H1 (cell line): Measurements from ENCODE around the gene CIPC. TPM values are rescaled to one million over a fixed set of nuclear protein-coding genes. Genes with fewer than 3 reads are reported as not detected.
A peak's percentile ranks its signal among the peaks of the same experiment; 100 is the strongest.

Source experiments
- CTCF ChIA-PET: fragments of 300-600 bp; sonication (Branson Sonifier 250); formaldehyde crosslinking; loops from one replicate; lab custom pipeline; 2021; ENCODE audit not compliant: partially characterized antibody; lab: Charles Lee
- POLR2A ChIA-PET: fragments of 300-600 bp; sonication (Branson Sonifier 250); formaldehyde crosslinking; loops from one replicate; lab custom pipeline; 2021; ENCODE audit warnings: inconsistent platforms; ENCODE audit not compliant: partially characterized antibody; lab: Charles Lee
- DNase-seq, 2 experiments: peaks; one replicate each; pipeline versions ENCODE4 v3.0.0 to v3.0.0-alpha.2; 2010 to 2022; ENCODE audit warnings: low spot score in 2 of 2, low read depth in 1 of 2, mixed read lengths in 1 of 2
- FAIRE-seq: peaks from 2 replicates; lab custom pipeline; 2011; peaks lifted over from hg19 to GRCh38; lab: Jason Lieb, UNC
- H2AFZ ChIP-seq: 2 replicates; pipeline ENCODE4 v1.8.1; 2012; ENCODE audit warnings: low read length, inconsistent platforms
- H2AK5ac ChIP-seq: 2 replicates; pipeline ENCODE4 v1.6.1; 2013; ENCODE audit warnings: low read depth, low read length
- H2BK120ac ChIP-seq: replicated peaks from 2 replicates; pipeline ENCODE3; 2013; ENCODE audit warnings: low read depth, low read length, inconsistent platforms
- H2BK12ac ChIP-seq: 2 replicates; pipeline ENCODE4 v1.6.1; 2013; ENCODE audit warnings: low read depth, low read length
- H2BK15ac ChIP-seq: 2 replicates; pipeline ENCODE4 v1.6.1; 2013; ENCODE audit warnings: low read length
- H2BK20ac ChIP-seq: 2 replicates; pipeline ENCODE4 v1.6.1; 2013; ENCODE audit warnings: low read length
- H2BK5ac ChIP-seq: 2 replicates; pipeline ENCODE4 v1.6.1; 2013; ENCODE audit warnings: low read depth, low read length
- H3K14ac ChIP-seq: 2 replicates; pipeline ENCODE4 v1.6.1; 2013; ENCODE audit warnings: inconsistent platforms; ENCODE audit not compliant: insufficient read length
- H3K18ac ChIP-seq: 2 replicates; pipeline ENCODE4 v1.6.1; 2013; ENCODE audit warnings: low read length; ENCODE audit errors: extremely low read depth
- H3K23ac ChIP-seq: 2 replicates; pipeline ENCODE4 v1.6.1; 2013; ENCODE audit warnings: inconsistent platforms; ENCODE audit not compliant: insufficient read length
- H3K23me2 ChIP-seq: 2 replicates; pipeline ENCODE4 v1.6.1; 2013; ENCODE audit warnings: low read depth, low read length
- H3K27ac ChIP-seq: 2 replicates; pipeline ENCODE4 v1.6.1; 2011; ENCODE audit warnings: low read depth, low read length, inconsistent platforms
- H3K27me3 ChIP-seq, 4 experiments: replicated peaks in 1 of 4; 1 replicate in 1 of 4; 2 replicates in 3 of 4; pipeline versions ENCODE4 v1.6.1 to v1.8.1; 2011 to 2013; ENCODE audit warnings: low read length in 3 of 4, mild to moderate bottlenecking in 3 of 4, inconsistent platforms in 2 of 4, mixed read lengths in 2 of 4, moderate library complexity in 1 of 4; ENCODE audit not compliant: control insufficient read depth in 3 of 4, insufficient read depth in 3 of 4; ENCODE audit errors: extremely low read depth in 1 of 4
- H3K36me3 ChIP-seq, 4 experiments: 2 replicates each; pipeline versions ENCODE4 v1.6.1 to v1.8.1; 2011 to 2013; ENCODE audit warnings: mild to moderate bottlenecking in 4 of 4, low read length in 3 of 4, moderate library complexity in 2 of 4, control low read depth in 1 of 4, inconsistent platforms in 1 of 4; ENCODE audit not compliant: insufficient read depth in 4 of 4, control insufficient read depth in 2 of 4
- H3K4ac ChIP-seq: replicated peaks from 2 replicates; pipeline ENCODE3; 2013; ENCODE audit warnings: low read length, low read depth, mixed read lengths, inconsistent platforms; ENCODE audit not compliant: insufficient read length
- H3K4me1 ChIP-seq, 4 experiments: replicated peaks in 1 of 4; 1 replicate in 1 of 4; 2 replicates in 3 of 4; pipeline versions ENCODE4 v1.6.1 to v1.8.1; 2011 to 2013; ENCODE audit warnings: low read length in 3 of 4, inconsistent platforms in 2 of 4, mixed read lengths in 1 of 4; ENCODE audit not compliant: insufficient read depth in 4 of 4, control insufficient read depth in 3 of 4
- H3K4me2 ChIP-seq, 2 experiments: 2 replicates each; pipeline versions ENCODE4 v1.6.1 to v1.8.1; 2011 to 2013; ENCODE audit warnings: low read depth in 2 of 2, low read length in 2 of 2, control low read depth in 1 of 2, inconsistent platforms in 1 of 2, mild to moderate bottlenecking in 1 of 2; ENCODE audit not compliant: insufficient read depth in 1 of 2
- H3K4me3 ChIP-seq, 4 experiments: fragments of 200-600, 300-600 bp in 1 of 4; sonication (generic), shearing (Covaris generic), sonication (Bioruptor Twin) in 1 of 4; 2 replicates each; pipeline versions ENCODE4 v1.5.1 to v1.8.1; 2011 to 2016; ENCODE audit warnings: low read length in 4 of 4, low read depth in 3 of 4, control low read depth in 2 of 4, inconsistent platforms in 2 of 4, mild to moderate bottlenecking in 2 of 4, mixed read lengths in 1 of 4, moderate library complexity in 1 of 4; ENCODE audit not compliant: insufficient read depth in 2 of 4; ENCODE audit errors: extremely low read depth in 1 of 4
- H3K56ac ChIP-seq: replicated peaks from 2 replicates; pipeline ENCODE3; 2013; ENCODE audit warnings: low read depth, mild to moderate bottlenecking, mixed read lengths, low read length, inconsistent platforms; ENCODE audit not compliant: insufficient read length
- H3K79me1 ChIP-seq: 2 replicates; pipeline ENCODE4 v1.6.1; 2013; ENCODE audit warnings: low read depth, low read length, control low read depth
- H3K79me2 ChIP-seq, 2 experiments: 2 replicates each; pipeline versions ENCODE4 v1.6.1 to v1.8.1; 2012 to 2013; ENCODE audit warnings: low read length in 2 of 2, mild to moderate bottlenecking in 2 of 2, inconsistent platforms in 1 of 2; ENCODE audit not compliant: insufficient read depth in 2 of 2, control insufficient read depth in 1 of 2
- H3K9ac ChIP-seq, 4 experiments: replicated peaks in 1 of 4; 1 replicate in 1 of 4; 2 replicates in 3 of 4; pipeline versions ENCODE4 v1.6.1 to v1.8.1; 2011 to 2013; ENCODE audit warnings: low read depth in 3 of 4, low read length in 3 of 4, control low read depth in 2 of 4, mild to moderate bottlenecking in 2 of 4, moderate library complexity in 2 of 4, inconsistent platforms in 1 of 4; ENCODE audit errors: extremely low read depth in 1 of 4
- H3K9me3 ChIP-seq, 2 experiments: 2 replicates each; pipeline versions ENCODE4 v1.6.1 to v1.8.1; 2012 to 2013; ENCODE audit warnings: mild to moderate bottlenecking in 2 of 2, moderate library complexity in 2 of 2, control low read depth in 1 of 2, inconsistent platforms in 1 of 2, low read depth in 1 of 2, low read length in 1 of 2, mixed read lengths in 1 of 2; ENCODE audit not compliant: insufficient read depth in 2 of 2
- H4K20me1 ChIP-seq, 2 experiments: replicated peaks in 1 of 2; 2 replicates each; pipeline versions ENCODE3 to v1.8.1; 2011 to 2013; ENCODE audit warnings: inconsistent platforms in 2 of 2, low read length in 2 of 2, mild to moderate bottlenecking in 1 of 2; ENCODE audit not compliant: insufficient read depth in 2 of 2, control insufficient read depth in 1 of 2
- H4K5ac ChIP-seq: 2 replicates; pipeline ENCODE4 v1.6.1; 2013; ENCODE audit warnings: low read length, low read depth, mixed read lengths, inconsistent platforms; ENCODE audit not compliant: insufficient read length
- H4K8ac ChIP-seq: 2 replicates; pipeline ENCODE4 v1.8.0; 2013; ENCODE audit warnings: mild to moderate bottlenecking, moderate library complexity, low read length, inconsistent platforms; ENCODE audit not compliant: insufficient read depth; ENCODE audit errors: extremely low read depth
- H4K91ac ChIP-seq: replicated peaks from 2 replicates; pipeline ENCODE3; 2013; ENCODE audit warnings: low read length, mixed read lengths, inconsistent platforms; ENCODE audit not compliant: insufficient read length
- ATF3 ChIP-seq: IDR thresholded peaks from 2 replicates; pipeline ENCODE4 v1.6.1; 2011; ENCODE audit warnings: low read depth, mild to moderate bottlenecking, low read length; ENCODE audit not compliant: insufficient read depth
- BACH1 ChIP-seq: IDR thresholded peaks from 2 replicates; pipeline ENCODE4 v1.6.1; 2012; ENCODE audit warnings: low read length, improper control_type of control experiment
- KDM1A ChIP-seq: fragments of 200-600, 300-600 bp; sonication (generic); IDR thresholded peaks from 2 replicates; pipeline ENCODE4 v1.7.1; 2016; ENCODE audit warnings: mild to moderate bottlenecking, low read length, borderline replicate concordance
- POLR2AphosphoS5 ChIP-seq: IDR thresholded peaks from 2 replicates; pipeline ENCODE4 v1.6.1; 2011; ENCODE audit warnings: low read depth, low read length
- TEAD4 ChIP-seq: IDR thresholded peaks from 2 replicates; pipeline ENCODE4 v1.6.1; 2012; ENCODE audit warnings: low read depth, low read length, inconsistent platforms, mixed read lengths
- WGBS, 2 experiments: shearing (Covaris generic) in 1 of 2; methylation state at CpG; one replicate each; pipeline versions ENCODE4 v1.1.6 to v1.1.7; 2013 to 2015; ENCODE audit warnings: low lambda C conversion rate in 2 of 2, mixed read lengths in 2 of 2, inconsistent platforms in 1 of 2, low coverage in 1 of 2, missing lambda C conversion rate in 1 of 2; ENCODE audit not compliant: insufficient replicate concordance in 2 of 2, insufficient coverage in 1 of 2, insufficient read length in 1 of 2; ENCODE audit errors: extremely low coverage in 1 of 2, missing lambda C conversion rate in 1 of 2; 5-methylcytosine and 5-hydroxymethylcytosine counted together
- polyA plus RNA-seq, 7 experiments: library from polyadenylated mRNA; depleted of rRNA in 3 of 7; stranded (reverse) in 5 of 7; unstranded in 2 of 7; fragments of >200 nt in 5 of 7; fragments of 200-250 nt in 2 of 7; gene quantifications; 1 replicate in 5 of 7; 2 replicates in 1 of 7; 4 replicates in 1 of 7; pipeline versions ENCODE4 v1.2.1 to v1.2.3, GENCODE V29; 2011 to 2013; ENCODE audit warnings: missing spikeins in 2 of 7, mixed read lengths in 2 of 7
- total RNA-seq: library from RNA; stranded (reverse); fragmentation: NEBNext Ultra II Directional; extraction: Animal tissue kit (Norgen Biotek cat#: 25700); gene quantifications from 2 replicates; pipeline ENCODE4 v1.2.1, GENCODE V29; 2021

The CIPC gene
- total and polyA plus RNA-seq, 2 of the 8 experiments (the other 6 are each of a cell fraction or from before 2014, with no cell fraction given): 13.9 to 32.7 TPM

GRCh38 chr14:77071938-77072388 lies 26.1 kb upstream of the CIPC start:
- no peak overlapping the region for H3K4me3 ChIP-seq
- H3K9ac ChIP-seq: no peak overlapping the region
- H3K4me1 ChIP-seq: peaks cover 7 to 15% (median 12%) of the 10 kb centered on the region in 4 experiments
- no peaks in the 10 kb centered on the region; a peak in 1 of 7 replicates for H3K27me3 ChIP-seq
- peak overlapping the region; percentile 80 for H2BK20ac ChIP-seq
- H3K56ac ChIP-seq: no peak overlapping the region
- peak overlapping the region; percentile 28 for H4K5ac ChIP-seq
- FAIRE-seq (no peak), DNase-seq (no peak)
- no peaks in the 10 kb centered on the region for H4K20me1 ChIP-seq
- no peak overlapping the region for H2BK15ac ChIP-seq
- H3K79me1 ChIP-seq: no peaks in the 10 kb centered on the region
- H3K14ac ChIP-seq: no peak overlapping the region
- no peak overlapping the region for H3K18ac ChIP-seq
- CTCF ChIA-PET: interaction anchor here (1.0 to 16.3 kb wide), 17 partner anchors 11 to 217 kb away, joined by 3 to 719 read pairs (median 6); no protein-coding TSS in a partner anchor
- no peaks in the 10 kb centered on the region for H3K36me3 ChIP-seq
- H2BK12ac ChIP-seq: no peak overlapping the region; the same call in 1 of the 2 replicates
- H3K4me2 ChIP-seq: no peak overlapping the region
- no peak overlapping the region for H3K4ac ChIP-seq
- H2BK120ac ChIP-seq: no peak overlapping the region
- no peak overlapping the region for H3K27ac ChIP-seq
- POLR2A ChIA-PET: interaction anchor here (1.0 kb wide), 2 partner anchors 57 to 146 kb away, joined by 3 read pairs; no protein-coding TSS in a partner anchor
- no peaks in the 10 kb centered on the region for H3K23me2 ChIP-seq
- no peaks in the 10 kb centered on the region for H3K9me3 ChIP-seq
- peak overlapping the region; percentile 42; the same call in 1 of the 2 replicates for H2AFZ ChIP-seq
- H3K23ac ChIP-seq: no peak overlapping the region
- WGBS, 2 experiments: 91% methylated on average over 3 of the region's 3 CpGs; no CpG with 5 or more reads in 1 of the 2 experiments
- H3K79me2 ChIP-seq: no peaks in the 10 kb centered on the region
- H2AK5ac ChIP-seq: no peak overlapping the region
- H4K8ac ChIP-seq: no peak overlapping the region
- H4K91ac ChIP-seq: no peak overlapping the region
- TF ChIP-seq POLR2AphosphoS5: no peak
- no peak for TF ChIP-seq ATF3
- TF ChIP-seq BACH1: no peak
- TF ChIP-seq TEAD4: no peak
- TF ChIP-seq KDM1A: no peak
- H2BK5ac ChIP-seq: peak overlapping the region; percentile 57; the same call in 1 of the 2 replicates
